ENCODE data around the gene PDE8A.

The PDE8A gene

GRCh38 chr15:85099195-85099803, 117.6 kb downstream of the PDE8A start:
- DNase-seq, result no peak

- DNase-seq, result no peak
These were observed 118.7 kb downstream of the PDE8A start for GRCh38 chr15:85100186-85100937.

- no peak for DNase-seq
These were observed 122.9 kb downstream of the PDE8A start for GRCh38 chr15:85104584-85104983.

- DNase-seq, result no peak
These were observed 126.5 kb downstream of the PDE8A start for GRCh38 chr15:85108136-85108535.

- no peak for DNase-seq
These were observed 127.7 kb downstream of the PDE8A start for GRCh38 chr15:85109333-85109732.

GRCh38 chr15:85112997-85113396, 131.3 kb downstream of the PDE8A start:
- no peak for DNase-seq

DNA sequence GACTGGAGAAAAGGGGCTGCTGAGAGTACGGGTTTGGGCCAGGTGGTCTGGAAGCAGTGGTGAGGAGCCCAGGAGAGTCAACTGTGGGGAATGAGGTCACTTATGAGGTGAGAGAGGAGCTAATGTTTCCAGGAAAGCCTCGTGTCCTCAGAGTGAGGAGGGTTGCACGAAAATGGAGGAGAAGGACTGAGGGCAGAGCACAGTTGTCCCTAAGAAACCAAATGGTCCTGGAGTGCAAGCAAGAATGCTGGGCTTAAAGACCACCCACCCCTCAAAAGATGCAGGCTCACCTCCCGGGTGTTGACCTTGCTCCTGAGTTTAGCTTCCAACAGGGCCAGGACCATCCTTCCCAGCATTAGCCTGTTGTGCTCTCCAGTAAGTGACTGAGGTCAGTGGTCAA, 133.2 kb downstream of the PDE8A start:
- no peak for DNase-seq

DNA sequence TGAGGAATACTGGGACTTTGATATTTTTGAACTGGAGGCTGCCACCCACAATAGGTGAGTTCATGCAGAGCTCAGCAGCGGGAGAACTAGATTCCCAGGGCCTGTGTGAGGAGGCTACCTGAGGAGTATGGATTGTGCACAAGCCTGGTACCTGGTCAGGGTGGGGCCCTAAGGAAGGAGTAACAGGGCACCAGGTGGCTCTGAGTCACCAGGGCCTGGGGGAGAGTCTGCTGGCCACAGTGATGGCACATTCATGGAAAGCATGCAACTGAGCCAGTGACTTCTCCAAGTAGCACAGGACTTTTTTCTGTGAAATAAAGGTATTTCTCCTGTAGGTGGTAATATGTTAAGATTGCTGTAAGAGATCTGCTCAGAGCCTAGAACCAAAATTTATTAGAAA, 134.4 kb downstream of the PDE8A start:
- DNase-seq, result no peak

- DNase-seq, result no peak
These were observed 134.8 kb downstream of the PDE8A start for GRCh38 chr15:85116494-85116893.

DNA sequence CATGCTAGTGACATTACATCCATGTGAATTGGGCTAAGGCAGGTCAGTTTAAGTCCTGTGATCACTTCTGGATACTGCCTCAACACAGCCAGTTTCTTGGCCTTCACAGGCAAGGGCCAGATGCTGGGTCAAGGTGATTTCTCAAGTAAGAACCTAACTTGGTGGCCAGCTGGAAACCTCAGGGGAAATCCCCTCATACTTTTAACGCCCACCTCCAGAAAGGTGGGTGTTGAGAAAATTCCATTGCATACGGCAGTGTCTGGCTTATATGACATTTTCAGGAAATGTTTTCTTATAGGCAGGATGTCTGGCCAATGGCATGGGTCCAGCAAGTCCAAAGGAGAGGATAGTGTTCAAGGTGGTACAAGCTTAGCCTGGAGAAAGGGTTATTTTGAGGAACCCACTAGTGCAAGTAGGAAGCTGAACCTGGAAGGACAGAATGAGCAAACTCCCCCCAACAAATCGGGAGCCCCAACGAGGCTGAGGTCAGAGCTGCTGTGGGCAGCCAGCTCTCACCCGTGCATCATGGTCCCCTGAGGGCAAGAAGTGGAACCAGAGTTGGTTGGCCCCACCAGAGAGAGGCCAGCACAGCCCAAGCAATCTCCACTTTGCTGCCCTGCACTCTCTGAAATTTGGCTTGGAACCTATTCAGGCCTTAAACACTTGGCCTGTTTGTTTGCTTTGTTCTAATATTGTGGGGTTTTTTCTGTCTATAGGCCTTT, 135.4 kb downstream of the PDE8A start:
- DNase-seq, result no peak

DNA sequence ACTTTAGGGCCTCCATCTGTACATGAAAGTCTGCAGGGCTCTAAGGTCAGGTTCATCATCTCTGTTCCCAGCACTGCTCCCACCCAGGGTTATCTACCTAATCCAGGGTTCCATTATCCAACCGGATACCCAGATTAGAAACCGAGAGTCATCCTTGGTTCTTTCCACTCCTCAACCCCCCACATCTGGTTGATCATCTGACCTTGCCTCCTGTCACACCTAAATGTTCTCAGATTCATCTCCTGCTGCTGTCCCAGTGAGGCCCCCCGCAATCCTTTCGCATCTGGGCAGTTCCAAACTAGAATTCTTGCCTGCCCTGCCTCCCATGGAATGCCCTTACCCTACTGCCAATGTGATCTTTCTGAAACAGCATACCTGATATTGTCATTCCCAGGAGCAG, 136.5 kb downstream of the PDE8A start:
- no peak for DNase-seq

GRCh38 chr15:85118581-85118980, 136.9 kb downstream of the PDE8A start:
- DNase-seq, result no peak

- DNase-seq, result no peak
These were observed 138.9 kb downstream of the PDE8A start for GRCh38 chr15:85120351-85121113.

DNA sequence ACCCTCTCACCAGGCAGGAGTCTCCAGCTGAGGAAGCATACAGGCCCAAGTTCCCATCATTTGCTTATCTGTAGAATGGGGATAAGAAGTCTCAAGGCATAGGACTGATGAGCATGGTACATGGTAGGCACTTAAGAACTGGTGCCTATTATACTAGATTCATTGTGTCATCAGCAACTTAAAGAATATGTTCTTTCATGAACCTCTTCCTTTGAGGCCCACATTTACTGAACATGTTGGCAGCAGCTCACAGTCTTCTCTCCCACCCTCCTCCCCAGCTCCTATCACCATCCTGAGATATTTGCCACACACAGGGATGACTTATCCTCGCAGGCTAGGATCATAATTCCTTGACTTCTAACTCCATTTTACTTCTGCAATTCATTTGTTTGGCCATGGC, 142.5 kb downstream of the PDE8A start:
- no peak for DNase-seq

DNA sequence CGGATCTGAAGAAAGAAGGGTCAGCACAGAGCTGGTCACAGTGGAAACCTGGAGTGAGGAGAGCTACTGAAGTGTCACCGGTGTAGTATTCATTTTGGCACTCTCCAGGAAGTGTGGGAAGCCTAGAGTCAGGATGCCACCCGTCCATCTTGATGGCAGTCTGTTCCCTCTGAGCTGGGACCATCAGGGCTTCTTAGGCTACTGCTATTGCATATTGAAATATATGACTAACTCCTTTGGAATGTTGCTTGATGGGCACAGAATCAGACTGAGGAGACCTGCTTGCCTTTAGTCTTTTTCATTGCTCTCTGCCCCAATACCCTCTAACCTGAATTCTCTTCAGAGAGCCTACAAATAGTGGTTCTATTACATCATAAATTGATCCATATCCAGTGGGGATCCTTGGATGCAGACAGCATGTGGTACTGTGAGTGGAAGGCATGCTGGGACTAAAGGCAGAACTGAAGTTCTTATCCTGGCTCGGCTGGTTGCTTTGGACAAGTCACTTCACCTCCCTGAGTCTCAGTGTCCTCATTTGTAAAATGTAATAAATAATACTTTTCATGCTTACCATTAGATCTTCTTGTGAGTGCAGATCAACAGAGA, 143.5 kb downstream of the PDE8A start:
- DNase-seq, result no peak

DNA sequence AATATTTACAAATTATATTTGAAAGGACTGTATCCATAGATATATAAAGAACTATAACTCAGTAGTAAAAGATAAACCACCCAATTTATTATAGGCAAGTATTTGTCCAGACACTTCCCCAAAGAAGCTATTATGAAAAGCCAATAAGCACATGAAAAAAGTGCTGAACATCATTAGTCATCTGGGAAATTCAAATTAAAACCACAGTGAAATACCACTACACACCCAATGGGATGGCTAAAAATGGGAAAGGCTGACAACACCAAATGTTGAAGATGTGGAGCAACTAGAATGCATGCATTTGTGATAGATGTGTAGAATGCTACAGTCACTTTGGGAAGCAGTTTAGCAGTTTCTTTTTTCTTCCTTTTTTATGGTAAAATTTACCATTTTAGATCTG, 147.0 kb downstream of the PDE8A start:
- DNase-seq, result no peak

GRCh38 chr15:85129881-85130280, 148.2 kb downstream of the PDE8A start:
- DNase-seq, result no peak

GRCh38 chr15:85131915-85132314, 150.3 kb downstream of the PDE8A start:
- no peak for DNase-seq

DNA sequence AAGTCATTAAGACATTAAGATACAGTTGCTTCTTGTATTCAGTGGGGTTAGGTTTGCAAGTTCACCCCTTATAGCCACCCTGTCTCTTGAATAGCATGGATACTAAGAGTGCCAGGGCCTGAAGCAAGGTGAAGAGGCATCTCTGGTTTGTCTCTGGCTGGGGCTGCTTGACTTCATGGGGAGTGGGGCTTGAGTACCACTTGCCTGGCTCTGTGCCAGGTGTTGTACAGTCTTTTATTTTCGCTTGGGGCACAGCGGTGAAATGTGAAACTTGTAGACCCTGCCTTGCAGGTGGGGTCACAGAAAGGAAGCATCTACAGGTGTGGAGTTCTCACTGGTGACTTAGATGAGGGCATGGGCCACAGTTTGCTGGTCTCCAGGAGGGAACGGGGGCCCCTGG, 152.1 kb downstream of the PDE8A start:
- DNase-seq, result no peak

- DNase-seq, result peak; percentile 52
These were observed 156.0 kb downstream of the PDE8A start for GRCh38 chr15:85137489-85138168.

GRCh38 chr15:85139391-85139790, 157.7 kb downstream of the PDE8A start:
- DNase-seq, result no peak

DNA sequence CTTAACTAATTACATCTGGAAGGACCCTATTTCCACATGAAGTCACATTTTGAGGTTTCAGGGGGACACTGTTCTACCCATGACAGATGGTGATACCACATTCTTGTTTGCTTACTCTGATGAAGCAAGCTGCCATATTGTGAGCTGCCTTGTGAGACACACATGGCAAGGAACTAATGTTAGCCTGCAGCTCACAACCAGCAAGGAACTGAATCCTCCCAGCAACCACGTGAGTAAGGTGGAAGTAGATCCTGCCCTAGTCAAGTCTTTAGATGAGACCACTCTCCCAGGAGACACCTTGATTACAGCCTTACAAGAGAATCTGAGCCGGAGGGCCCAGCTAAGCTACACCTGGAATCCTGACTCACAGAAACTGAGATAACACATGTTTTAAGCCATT, 160.1 kb downstream of the PDE8A start:
- DNase-seq, result no peak
